RWPE2 (cell line): ENCODE results near the gene ACP7.

Experiments used
- ATAC-seq: fragments of 200-7000 bp; cut with Tn5 transposase; 3 replicates; pipeline ENCODE4 v1.9.1; 2021; ENCODE audit warnings: low read depth
- DNase-seq: peaks from one replicate; pipeline ENCODE4 v3.0.0-alpha.2; 2020; ENCODE audit warnings: low spot score
- H3K27ac ChIP-seq: fragments of 450-650 bp; 2 replicates; pipeline ENCODE4 v1.5.1; 2017; ENCODE audit warnings: mild to moderate bottlenecking; ENCODE audit not compliant: poor library complexity, severe bottlenecking
- H3K27me3 ChIP-seq: fragments of 250-450 bp; sonication (Bioruptor Pico); 2 replicates; pipeline ENCODE4 v1.5.1; 2021; ENCODE audit warnings: mild to moderate bottlenecking, moderate library complexity; ENCODE audit not compliant: insufficient read depth, poor library complexity, severe bottlenecking
- H3K36me3 ChIP-seq: fragments of 250-450 bp; sonication (Bioruptor Pico); 2 replicates; pipeline ENCODE4 v1.5.1; 2020; ENCODE audit warnings: low read depth, mild to moderate bottlenecking, moderate library complexity
- H3K4me1 ChIP-seq: fragments of 250-450 bp; sonication (Bioruptor Pico); 2 replicates; pipeline ENCODE4 v1.5.1; 2021; ENCODE audit warnings: mild to moderate bottlenecking, moderate library complexity; ENCODE audit not compliant: insufficient read depth, poor library complexity, severe bottlenecking
- H3K4me3 ChIP-seq: fragments of 250-450 bp; sonication (Bioruptor Pico); 2 replicates; pipeline ENCODE4 v1.5.1; 2021; ENCODE audit warnings: mild to moderate bottlenecking, moderate library complexity; ENCODE audit not compliant: severe bottlenecking
- H3K9me3 ChIP-seq: fragments of 250-450 bp; sonication (Bioruptor Pico); 2 replicates; pipeline ENCODE4 v1.5.1; 2021; ENCODE audit warnings: mild to moderate bottlenecking, moderate library complexity; ENCODE audit not compliant: severe bottlenecking
- CTCF ChIP-seq: fragments of 450-650 bp; IDR thresholded peaks from one replicate; pipeline ENCODE4 v1.5.1; 2017; ENCODE audit warnings: mild to moderate bottlenecking, moderate library complexity; ENCODE audit not compliant: poor library complexity, severe bottlenecking

The ACP7 gene

GRCh38 chr19:39110263-39110967, 26.2 kb downstream of the ACP7 start:
- TF ChIP-seq CTCF = peak; percentile 86
- Histone ChIP-seq H3K4me3 (no peak overlapping the region), H3K9me3 (no peaks in the 10 kb centered on the region), H3K36me3 (no peaks in the 10 kb centered on the region), H3K27me3 (no peaks in the 10 kb centered on the region), H3K27ac (peak overlapping the region; percentile 87), H3K4me1 (peaks cover 11% of the 10 kb centered on the region)
- ATAC-seq (peak; percentile 28; the same call in 1 of the 3 replicates), DNase-seq (no peak)

- Histone ChIP-seq H3K27me3 (no peaks in the 10 kb centered on the region), H3K4me1 (peaks cover 11% of the 10 kb centered on the region), H3K4me3 (no peak overlapping the region), H3K27ac (peak overlapping the region; percentile 87), H3K36me3 (no peaks in the 10 kb centered on the region), H3K9me3 (no peaks in the 10 kb centered on the region)
- DNase-seq = no peak
- no peak for TF ChIP-seq CTCF
- peak; percentile 64 for ATAC-seq
Measured at GRCh38 chr19:39111593-39112199, 27.5 kb downstream of the ACP7 start.

- H3K27ac ChIP-seq = peak overlapping the region; percentile 87
- no peaks in the 10 kb centered on the region for H3K9me3 ChIP-seq
- H3K36me3 ChIP-seq = no peaks in the 10 kb centered on the region
- TF ChIP-seq CTCF = no peak
- H3K4me1 ChIP-seq = peaks cover 11% of the 10 kb centered on the region
- no peak overlapping the region for H3K4me3 ChIP-seq
- DNase-seq (peak; percentile 96), ATAC-seq (peak; percentile 94)
- no peaks in the 10 kb centered on the region for H3K27me3 ChIP-seq
Measured at GRCh38 chr19:39112338-39112890, 28.2 kb downstream of the ACP7 start.

GRCh38 chr19:39113199-39113598, 29.0 kb downstream of the ACP7 start:
- Histone ChIP-seq H3K27ac (peak overlapping the region; percentile 87), H3K4me3 (no peak overlapping the region), H3K9me3 (no peaks in the 10 kb centered on the region), H3K4me1 (peaks cover 11% of the 10 kb centered on the region), H3K27me3 (no peaks in the 10 kb centered on the region), H3K36me3 (no peaks in the 10 kb centered on the region)
- DNase-seq = no peak
- ATAC-seq = no peak
- TF ChIP-seq CTCF = no peak
